Measurements from ENCODE around the gene USP34.

DNA sequence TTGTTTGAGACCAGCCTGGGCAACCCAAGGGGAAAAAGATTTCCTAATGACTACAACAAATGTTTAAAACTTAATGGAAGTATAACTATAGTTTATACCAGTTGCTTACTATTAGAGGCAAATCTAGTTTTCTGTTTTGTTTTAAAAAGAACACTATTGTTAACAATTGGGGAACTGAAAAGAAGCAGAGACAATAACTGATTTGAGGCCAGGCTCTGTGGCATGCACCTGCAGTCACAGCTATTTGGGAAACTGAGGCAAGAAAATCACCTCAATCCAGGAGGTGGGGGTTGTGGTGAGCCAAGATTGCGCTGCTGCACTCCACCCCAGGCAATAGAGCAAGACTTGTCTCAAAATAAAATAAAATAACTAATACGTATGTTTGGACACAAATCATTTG is 28.2 kb upstream of the USP34 start:
- TF ChIP-seq CTCF (IDR thresholded peaks at IDR 0.05; ENCODE audit: poor library complexity) (no peak), EZH2 (IDR thresholded peaks at IDR 0.05; ENCODE audit: borderline replicate concordance) (no peak), EZH2phosphoT487 (IDR thresholded peaks at IDR 0.05; ENCODE audit: low read depth, severe bottlenecking, unreplicated experiment) (no peak)

Data from hepatocyte (in vitro differentiated cells).